IMR-90 (cell line): ENCODE results near the gene HNRNPUL1. TPM values are rescaled to one million over a fixed set of nuclear protein-coding genes. Genes with fewer than 3 reads are reported as not detected.

Source experiments
- ATAC-seq: fragments of 200-7000 bp; cut with Tn5 transposase; 2 replicates; pipeline ENCODE4 v1.9.1; 2020; ENCODE audit warnings: low read depth, mild to moderate bottlenecking, moderate library complexity
- BruUV-seq: library from RNA; stranded (reverse); fragments of 400-500 nt; replicated peaks from 2 replicates; lab custom pipeline; 2021; lab: Mats Ljungman, UMichigan
- CTCF ChIA-PET: fragments of 300-600 bp; formaldehyde crosslinking; extraction: SDS; loops from one replicate; lab custom pipeline; 2021; ENCODE audit warnings: antibody characterized with exemption; lab: Yijun Ruan, JAX
- POLR2A ChIA-PET: fragments of 300-600 bp; sonication (Branson Sonifier 250); formaldehyde crosslinking; loops from one replicate; lab custom pipeline; 2022; ENCODE audit warnings: antibody characterized with exemption; ENCODE audit not compliant: unreplicated experiment; lab: Charles Lee
- DNase-seq: peaks from one replicate; pipeline ENCODE4 v3.0.0; 2013
- H2AFZ ChIP-seq: replicated peaks from 2 replicates; pipeline ENCODE3; 2013; ENCODE audit warnings: low read length, mild to moderate bottlenecking; ENCODE audit not compliant: poor library complexity
- H2AK5ac ChIP-seq: 2 replicates; pipeline ENCODE4 v1.6.1; 2013; ENCODE audit warnings: low read depth, low read length, inconsistent platforms
- H2AK9ac ChIP-seq: replicated peaks from 2 replicates; pipeline ENCODE3; 2013; ENCODE audit warnings: mild to moderate bottlenecking, low read depth, low read length, moderate library complexity; ENCODE audit not compliant: poor library complexity
- H2BK120ac ChIP-seq: 2 replicates; pipeline ENCODE4 v1.6.1; 2013; ENCODE audit warnings: low read depth, low read length, inconsistent platforms
- H2BK15ac ChIP-seq: 3 replicates; pipeline ENCODE4 v1.6.1; 2013; ENCODE audit warnings: low read depth, low read length, inconsistent platforms
- H2BK20ac ChIP-seq: 2 replicates; pipeline ENCODE4 v1.6.1; 2013; ENCODE audit warnings: low read depth, mild to moderate bottlenecking, inconsistent platforms, low read length, moderate library complexity
- H2BK5ac ChIP-seq: 2 replicates; pipeline ENCODE4 v1.6.1; 2013; ENCODE audit warnings: mild to moderate bottlenecking, low read depth, low read length, inconsistent platforms; ENCODE audit not compliant: poor library complexity, severe bottlenecking
- H3K14ac ChIP-seq: replicated peaks from 2 replicates; pipeline ENCODE4 v1.6.1; 2013; ENCODE audit warnings: low read depth, low read length, inconsistent platforms
- H3K18ac ChIP-seq: 2 replicates; pipeline ENCODE4 v1.6.1; 2013; ENCODE audit warnings: low read depth, low read length, control low read depth
- H3K23ac ChIP-seq: 2 replicates; pipeline ENCODE4 v1.6.1; 2013; ENCODE audit warnings: low read depth, low read length, inconsistent platforms
- H3K27ac ChIP-seq: 2 replicates; pipeline ENCODE4 v1.5.1; 2013; ENCODE audit warnings: mild to moderate bottlenecking, control low read depth, low read length; ENCODE audit not compliant: insufficient read depth
- H3K27me3 ChIP-seq: 2 replicates; pipeline ENCODE4 v1.6.1; 2013; ENCODE audit warnings: low read length; ENCODE audit not compliant: control insufficient read depth, insufficient read depth
- H3K36me3 ChIP-seq: 2 replicates; pipeline ENCODE4 v1.6.1; 2013; ENCODE audit warnings: low read length, mixed read lengths; ENCODE audit not compliant: control insufficient read depth, insufficient read depth
- H3K4ac ChIP-seq: 2 replicates; pipeline ENCODE4 v1.6.1; 2013; ENCODE audit warnings: low read depth, low read length, inconsistent platforms
- H3K4me1 ChIP-seq: 2 replicates; pipeline ENCODE4 v1.6.1; 2013; ENCODE audit warnings: low read length, mixed read lengths; ENCODE audit not compliant: control insufficient read depth, insufficient read depth
- H3K4me2 ChIP-seq: 2 replicates; pipeline ENCODE4 v1.6.1; 2013; ENCODE audit warnings: low read depth, mild to moderate bottlenecking, control low read depth, low read length, moderate library complexity
- H3K4me3 ChIP-seq: 2 replicates; pipeline ENCODE4 v1.5.1; 2013; ENCODE audit warnings: low read depth, mild to moderate bottlenecking, control low read depth, low read length, moderate library complexity; ENCODE audit not compliant: insufficient read depth
- H3K56ac ChIP-seq: 2 replicates; pipeline ENCODE4 v1.6.1; 2013; ENCODE audit warnings: low read length, inconsistent platforms; ENCODE audit not compliant: insufficient read depth; ENCODE audit errors: extremely low read depth
- H3K79me1 ChIP-seq, 2 experiments: 2 replicates each; pipeline ENCODE4 v1.6.1; 2013; ENCODE audit warnings: low read length in 2 of 2, inconsistent platforms in 1 of 2, low read depth in 1 of 2
- H3K9ac ChIP-seq: 2 replicates; pipeline ENCODE4 v1.6.1; 2013; ENCODE audit warnings: low read depth, low read length, control low read depth
- H3K9me1 ChIP-seq: 2 replicates; pipeline ENCODE4 v1.6.1; 2013; ENCODE audit warnings: low read length, inconsistent platforms; ENCODE audit not compliant: insufficient read depth
- H3K9me3 ChIP-seq: 2 replicates; pipeline ENCODE4 v1.6.1; 2013; ENCODE audit warnings: low read length; ENCODE audit not compliant: control insufficient read depth, insufficient read depth
- H4K20me1 ChIP-seq: 2 replicates; pipeline ENCODE4 v1.6.1; 2013; ENCODE audit warnings: low read length, inconsistent platforms; ENCODE audit not compliant: insufficient read depth
- H4K5ac ChIP-seq: 2 replicates; pipeline ENCODE4 v1.6.1; 2013; ENCODE audit warnings: mild to moderate bottlenecking, low read depth, low read length, control low read depth
- H4K8ac ChIP-seq, 2 experiments: 2 replicates each; pipeline ENCODE4 v1.6.1; 2013; ENCODE audit warnings: low read depth in 2 of 2, low read length in 2 of 2, control low read depth in 1 of 2, inconsistent platforms in 1 of 2
- H4K91ac ChIP-seq: 2 replicates; pipeline ENCODE4 v1.6.1; 2013; ENCODE audit warnings: low read depth, low read length, inconsistent platforms; ENCODE audit not compliant: insufficient read depth
- BHLHE40 ChIP-seq: fragments of 150-350 bp; IDR thresholded peaks from 2 replicates; pipeline ENCODE4 v1.6.1; 2016; ENCODE audit warnings: mild to moderate bottlenecking, low read depth, low read length
- CEBPB ChIP-seq: IDR thresholded peaks from 2 replicates; pipeline ENCODE4 v1.6.1; 2012; ENCODE audit warnings: low read depth, low read length, improper control_type of control experiment
- CHD1 ChIP-seq: IDR thresholded peaks from 2 replicates; pipeline ENCODE4 v1.6.1; 2012; ENCODE audit warnings: low read depth, low read length, improper control_type of control experiment
- ELK1 ChIP-seq: fragments of 150-350 bp; IDR thresholded peaks from 2 replicates; pipeline ENCODE4 v1.6.1; 2016; ENCODE audit warnings: low read depth, mild to moderate bottlenecking, low read length, moderate library complexity, borderline replicate concordance
- FOS ChIP-seq: fragments of 150-350 bp; IDR thresholded peaks from 2 replicates; pipeline ENCODE4 v1.6.1; 2016; ENCODE audit warnings: low read depth, low read length
- MAFK ChIP-seq: IDR thresholded peaks from 2 replicates; pipeline ENCODE4 v1.6.1; 2012; ENCODE audit warnings: low read depth, low read length, improper control_type of control experiment
- MAZ ChIP-seq: IDR thresholded peaks from 2 replicates; pipeline ENCODE4 v1.6.1; 2012; ENCODE audit warnings: low read depth, mild to moderate bottlenecking, low read length, improper control_type of control experiment, moderate library complexity, borderline replicate concordance
- MXI1 ChIP-seq: IDR thresholded peaks from 2 replicates; pipeline ENCODE4 v1.6.1; 2012; ENCODE audit warnings: low read depth, mild to moderate bottlenecking, low read length, moderate library complexity, borderline replicate concordance
- NFE2L2 ChIP-seq: fragments of 150-350 bp; IDR thresholded peaks from 2 replicates; pipeline ENCODE4 v1.6.1; 2016; ENCODE audit warnings: low read depth, mild to moderate bottlenecking, low read length
- POLR2A ChIP-seq: IDR thresholded peaks from 2 replicates; pipeline ENCODE4 v1.6.1; 2012; ENCODE audit warnings: mild to moderate bottlenecking, low read depth, low read length
- RAD21 ChIP-seq: IDR thresholded peaks from 2 replicates; pipeline ENCODE4 v1.6.1; 2012; ENCODE audit warnings: low read length, improper control_type of control experiment
- RCOR1 ChIP-seq: IDR thresholded peaks from 2 replicates; pipeline ENCODE4 v1.6.1; 2012; ENCODE audit warnings: mild to moderate bottlenecking, low read length, improper control_type of control experiment; ENCODE audit not compliant: insufficient replicate concordance
- RFX5 ChIP-seq: IDR thresholded peaks from 2 replicates; pipeline ENCODE4 v1.8.0; 2012; ENCODE audit warnings: low read depth, mild to moderate bottlenecking, low read length, moderate library complexity
- SMC3 ChIP-seq: fragments of 150-350 bp; IDR thresholded peaks from 2 replicates; pipeline ENCODE4 v1.6.1; 2016; ENCODE audit warnings: low read depth, mild to moderate bottlenecking, antibody characterized with exemption, low read length, moderate library complexity
- WGBS, 2 experiments: methylation state at CpG; one replicate each; pipeline versions ENCODE4 v1.1.5 to v1.1.7; 2013; ENCODE audit warnings: missing lambda C conversion rate in 2 of 2; ENCODE audit not compliant: insufficient read length in 1 of 2; ENCODE audit errors: extremely low coverage in 2 of 2; 5-methylcytosine and 5-hydroxymethylcytosine counted together
- dilution Hi-C: fragments of 300-500 bp; cut with HindIII; formaldehyde crosslinking; loops from one replicate; pipeline ENCODE4 v1.14.3; 2018; ENCODE audit warnings: low sequenced_read_pairs; ENCODE audit not compliant: unreplicated experiment
- in situ Hi-C: fragments of 300-500 bp; cut with MboI; formaldehyde crosslinking; loops from 3 replicates; pipeline ENCODE4 v1.14.3; 2019; ENCODE audit warnings: low sequenced_read_pairs, inconsistent platforms, mixed read lengths
- intact Hi-C: fragments of 100-400 bp; cut with micrococcal nuclease; formaldehyde crosslinking; loops from 2 replicates; pipeline ENCODE4 v1.10.0; 2022
- polyA plus RNA-seq, 3 experiments: library from polyadenylated mRNA; depleted of rRNA; stranded (reverse); fragments of >200 nt; gene quantifications; 2 replicates each; pipeline ENCODE4 v1.2.3, GENCODE V29; 2012; ENCODE audit warnings: low replicate concordance in 1 of 3
- total RNA-seq: library from RNA; depleted of rRNA; stranded (reverse); fragments of >200 nt; gene quantifications from 2 replicates; pipeline ENCODE4 v1.2.3, GENCODE V29; 2012
- TF ChIP-seq, protein P1 (sequence below): conservative IDR thresholded peaks from 2 replicates; pipeline ENCODE4 v1.5.1; 2012; ENCODE audit warnings: mild to moderate bottlenecking, low read depth, low read length, improper control_type of control experiment

HNRNPUL1 gene
- total and polyA plus RNA-seq, 2 of the 4 experiments (the other 2 are of a cell fraction): 50.7 to 67.3 TPM

DNA sequence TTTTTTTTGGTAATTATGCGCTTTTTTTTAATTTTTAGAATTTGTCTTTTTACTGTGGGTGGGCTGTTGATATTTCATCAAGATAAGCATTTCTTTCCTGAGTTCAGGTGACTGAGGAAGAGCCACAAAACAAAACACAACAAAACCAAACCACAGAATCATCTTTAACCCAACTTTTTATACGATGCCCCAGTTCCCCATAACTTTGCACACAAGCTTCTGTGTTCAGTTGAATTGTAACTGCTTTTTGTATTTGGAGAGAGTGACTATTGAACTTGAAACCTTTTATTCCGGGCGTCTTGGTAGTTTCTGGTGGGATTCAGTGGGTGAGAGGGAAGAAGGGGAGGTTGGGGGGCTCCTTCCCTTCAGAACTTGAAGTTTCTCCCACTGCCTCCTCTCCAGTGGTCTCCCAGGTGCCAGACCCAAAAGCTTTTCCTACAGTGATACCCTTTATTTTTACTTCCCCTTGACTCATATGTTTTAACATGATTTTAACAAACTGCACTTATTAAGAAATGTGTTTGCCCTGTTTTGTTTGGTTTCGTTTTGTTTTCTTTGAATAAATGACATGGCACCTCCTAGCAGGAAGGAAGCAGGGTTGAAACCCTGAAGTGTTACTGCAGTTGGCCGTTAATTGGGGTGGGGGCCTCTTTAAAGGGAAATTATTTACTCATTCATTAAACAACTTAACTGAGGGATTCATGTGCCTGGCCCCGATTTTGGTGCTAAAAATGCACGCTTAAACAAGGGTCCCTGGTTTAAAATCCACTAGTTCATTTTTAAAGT is 43.1 kb downstream of the HNRNPUL1 start:
- intact Hi-C loops (no loop called here), dilution Hi-C loops (no loop called here), in situ Hi-C loops (no loop called here)
- Histone ChIP-seq H3K9ac (no peak overlapping the region), H3K36me3 (peaks cover 45% of the 10 kb centered on the region), H3K4me2 (no peak overlapping the region), H2BK5ac (no peak overlapping the region), H3K4me1 (peaks cover 7% of the 10 kb centered on the region), H2AK5ac (no peak overlapping the region), H3K23ac (no peak overlapping the region), H2AFZ (no peak overlapping the region), H4K91ac (no peak overlapping the region), H3K27ac (no peak overlapping the region), H3K56ac (no peak overlapping the region), H2BK120ac (no peak overlapping the region), H3K4ac (no peak overlapping the region), H3K14ac (no peak overlapping the region), H4K5ac (no peak overlapping the region), H2BK20ac (no peak overlapping the region), H4K20me1 (peaks cover 12% of the 10 kb centered on the region; the same call in 1 of the 2 replicates), H3K79me1 (peaks cover 14 to 42% of the 10 kb centered on the region in 2 experiments; a peak in 3 of 4 replicates), H3K9me3 (no peaks in the 10 kb centered on the region), H2AK9ac (no peak overlapping the region), H4K8ac (no peak overlapping the region), H3K4me3 (no peak overlapping the region), H2BK15ac (no peak overlapping the region), H3K9me1 (no peaks in the 10 kb centered on the region; the same call in 1 of the 2 replicates), H3K27me3 (no peaks in the 10 kb centered on the region), H3K18ac (no peak overlapping the region)
- POLR2A ChIA-PET: no interaction called here
- ATAC-seq (no peak), DNase-seq (no peak)
- CTCF ChIA-PET: interaction anchor here (0.6 to 1.7 kb wide), 4 partner anchors 9 to 254 kb away, joined by 3 to 5 read pairs (median 4); no protein-coding TSS in a partner anchor
- 60% methylated on average over 1 of the region's 8 CpGs; no CpG with 5 or more reads in 1 of the 2 experiments for WGBS, 2 experiments
- BruUV-seq: TSS peak; percentile 88
- TF ChIP-seq MAZ (no peak), BHLHE40 (no peak), NFE2L2 (no peak), ELK1 (no peak), FOS (no peak), POLR2A (no peak), RAD21 (no peak), MXI1 (no peak), RFX5 (no peak), CHD1 (no peak), SMC3 (no peak), MAFK (no peak), RCOR1 (no peak), CEBPB (no peak)
- TF ChIP-seq, protein P1, sequence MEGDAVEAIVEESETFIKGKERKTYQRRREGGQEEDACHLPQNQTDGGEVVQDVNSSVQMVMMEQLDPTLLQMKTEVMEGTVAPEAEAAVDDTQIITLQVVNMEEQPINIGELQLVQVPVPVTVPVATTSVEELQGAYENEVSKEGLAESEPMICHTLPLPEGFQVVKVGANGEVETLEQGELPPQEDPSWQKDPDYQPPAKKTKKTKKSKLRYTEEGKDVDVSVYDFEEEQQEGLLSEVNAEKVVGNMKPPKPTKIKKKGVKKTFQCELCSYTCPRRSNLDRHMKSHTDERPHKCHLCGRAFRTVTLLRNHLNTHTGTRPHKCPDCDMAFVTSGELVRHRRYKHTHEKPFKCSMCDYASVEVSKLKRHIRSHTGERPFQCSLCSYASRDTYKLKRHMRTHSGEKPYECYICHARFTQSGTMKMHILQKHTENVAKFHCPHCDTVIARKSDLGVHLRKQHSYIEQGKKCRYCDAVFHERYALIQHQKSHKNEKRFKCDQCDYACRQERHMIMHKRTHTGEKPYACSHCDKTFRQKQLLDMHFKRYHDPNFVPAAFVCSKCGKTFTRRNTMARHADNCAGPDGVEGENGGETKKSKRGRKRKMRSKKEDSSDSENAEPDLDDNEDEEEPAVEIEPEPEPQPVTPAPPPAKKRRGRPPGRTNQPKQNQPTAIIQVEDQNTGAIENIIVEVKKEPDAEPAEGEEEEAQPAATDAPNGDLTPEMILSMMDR: no peak
